IPS-NIHi7 (cell line): ENCODE measurements around the gene FAM186B.

Source experiments
- DNase-seq: peaks from one replicate; pipeline ENCODE4 v3.0.0; 2012; ENCODE audit warnings: mixed read lengths; ENCODE audit errors: extremely low spot score

The FAM186B gene

GRCh38 chr12:49609059-49609874 lies 3.8 kb upstream of the FAM186B start:
- no peak for DNase-seq

GRCh38 chr12:49604856-49605255 lies 583 bp downstream of the FAM186B start:
- peak; percentile 12 for DNase-seq

- peak; percentile 4 for DNase-seq
Measured at GRCh38 chr12:49603721-49604120, 1.7 kb downstream of the FAM186B start.

GRCh38 chr12:49599961-49600360 lies 5.5 kb downstream of the FAM186B start:
- DNase-seq, result peak; percentile 6

- peak; percentile 7 for DNase-seq
Measured at GRCh38 chr12:49598527-49598926, 6.9 kb downstream of the FAM186B start.

- DNase-seq, result no peak
Measured at GRCh38 chr12:49588721-49589516, 16.5 kb downstream of the FAM186B start.

GRCh38 chr12:49588281-49588680 lies 17.2 kb downstream of the FAM186B start:
- DNase-seq, result no peak

- no peak for DNase-seq
Measured at GRCh38 chr12:49587174-49587908, 18.1 kb downstream of the FAM186B start.

- no peak for DNase-seq
Measured at GRCh38 chr12:49585477-49586459, 19.7 kb downstream of the FAM186B start.

GRCh38 chr12:49584591-49584990 lies 20.8 kb downstream of the FAM186B start:
- DNase-seq, result no peak

GRCh38 chr12:49583366-49584094 lies 21.9 kb downstream of the FAM186B start:
- no peak for DNase-seq

GRCh38 chr12:49582850-49583249 lies 22.6 kb downstream of the FAM186B start:
- no peak for DNase-seq

- DNase-seq, result no peak
Measured at GRCh38 chr12:49582201-49582600, 23.2 kb downstream of the FAM186B start.

GRCh38 chr12:49580572-49581535 lies 24.6 kb downstream of the FAM186B start:
- DNase-seq, result peak; percentile 95

- no peak for DNase-seq
Measured at GRCh38 chr12:49578471-49579112, 26.8 kb downstream of the FAM186B start.

GRCh38 chr12:49577589-49578315 lies 27.7 kb downstream of the FAM186B start:
- no peak for DNase-seq

GRCh38 chr12:49568442-49569162 lies 36.8 kb downstream of the FAM186B start:
- DNase-seq, result no peak
